ENCODE measurements around the gene GREM2. TPM values are rescaled to one million over a fixed set of nuclear protein-coding genes. Genes with fewer than 3 reads are reported as not detected.

Gene GREM2
- total RNA-seq, 1 experiment from 2014 or later = not detected

DNA sequence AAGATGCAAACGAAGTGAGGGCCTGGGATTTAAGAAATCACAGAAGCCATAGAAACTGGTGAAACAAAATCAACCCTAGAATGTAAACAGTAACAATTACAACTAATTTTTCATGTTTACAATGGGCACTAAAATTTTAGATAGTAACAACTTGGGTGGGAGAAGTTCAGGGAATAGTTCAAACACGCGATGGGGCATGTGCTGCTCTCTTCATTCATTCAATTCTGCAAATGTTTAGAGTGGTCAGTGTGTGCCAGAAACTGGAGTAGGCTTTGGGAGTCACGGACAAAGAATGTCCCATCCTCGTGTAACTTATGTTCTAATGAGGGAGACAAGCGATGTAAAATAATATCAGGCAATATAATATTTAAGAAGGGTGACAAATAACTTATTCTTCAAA is 133.4 kb downstream of the GREM2 start:
- Histone ChIP-seq H2AK5ac (ENCODE audit: insufficient read length, low read length) (no peak overlapping the region), H3K9me3 (ENCODE audit: control insufficient read depth, low read depth, low read length) (no peaks in the 10 kb centered on the region), H3K9ac (ENCODE audit: extremely low read depth, insufficient read length, low read length) (no peak overlapping the region), H3K4me1 (ENCODE audit: insufficient read depth, low read length) (no peaks in the 10 kb centered on the region), H3K56ac (ENCODE audit: insufficient read length, low read depth, low read length) (no peak overlapping the region), H4K91ac (ENCODE audit: insufficient read length, low read depth, low read length) (no peak overlapping the region), H3T11ph (ENCODE audit: low read length) (no peak overlapping the region), H3K79me2 (ENCODE audit: insufficient read depth, low read length) (no peaks in the 10 kb centered on the region), H3K23me2 (ENCODE audit: insufficient read length, low read depth, low read length, poor library complexity, severe bottlenecking) (no peaks in the 10 kb centered on the region), H3K23ac (ENCODE audit: insufficient read length, low read depth, low read length) (no peak overlapping the region), H2BK120ac (ENCODE audit: low read depth, low read length, poor library complexity, severe bottlenecking) (no peak overlapping the region), H2AFZ (ENCODE audit: low read length) (no peak overlapping the region), H2BK12ac (ENCODE audit: insufficient read length, low read depth, low read length) (no peak overlapping the region), H2BK15ac (ENCODE audit: low read depth, low read length) (no peak overlapping the region), H4K20me1 (ENCODE audit: control insufficient read depth, insufficient read depth, insufficient read length) (no peaks in the 10 kb centered on the region), H3K4ac (ENCODE audit: low read depth, low read length) (no peak overlapping the region), H4K8ac (replicated peaks; ENCODE audit: insufficient read length, low read depth, low read length) (no peak overlapping the region), H3K27me3 (ENCODE audit: insufficient read depth, low read length) (no peaks in the 10 kb centered on the region), H3K27ac (ENCODE audit: insufficient read length, low read depth, low read length) (no peak overlapping the region), H3K14ac (ENCODE audit: insufficient read depth, low read length) (no peak overlapping the region), H3K4me2 (ENCODE audit: insufficient read depth, insufficient read length, low read length) (no peak overlapping the region), H3K79me1 (ENCODE audit: insufficient read depth, low read depth, low read length, poor library complexity, severe bottlenecking) (no peaks in the 10 kb centered on the region), H4K5ac (ENCODE audit: insufficient read length, low read depth, low read length) (no peak overlapping the region), H2BK5ac (ENCODE audit: insufficient read length, low read length) (no peak overlapping the region), H3K18ac (ENCODE audit: insufficient read length, low read depth, low read length) (no peak overlapping the region), H2BK20ac (ENCODE audit: low read depth, low read length, poor library complexity, severe bottlenecking) (no peak overlapping the region)
- Mint-ChIP-seq H3K9me3 (no peaks in the 10 kb centered on the region), H3K27ac (no peak overlapping the region), H3K27me3 (ENCODE audit: low read depth) (no peaks in the 10 kb centered on the region), H3K4me3 (no peak overlapping the region), H3K4me1 (0 out of 4 replicates have a peak, but pooled peaks cover 0 to 3% of the 10 kb centered on the region in 2 experiments), H3K36me3 (ENCODE audit: insufficient read depth in 1 of 3, low read depth in 3 of 3) (no peaks in the 10 kb centered on the region)
- WGBS (ENCODE audit: extremely low coverage, insufficient read length, low lambda C conversion rate) = no CpG with 5 or more reads among the region's 6 CpGs
- no peak for DNase-seq
- TF ChIP-seq, protein P1, sequence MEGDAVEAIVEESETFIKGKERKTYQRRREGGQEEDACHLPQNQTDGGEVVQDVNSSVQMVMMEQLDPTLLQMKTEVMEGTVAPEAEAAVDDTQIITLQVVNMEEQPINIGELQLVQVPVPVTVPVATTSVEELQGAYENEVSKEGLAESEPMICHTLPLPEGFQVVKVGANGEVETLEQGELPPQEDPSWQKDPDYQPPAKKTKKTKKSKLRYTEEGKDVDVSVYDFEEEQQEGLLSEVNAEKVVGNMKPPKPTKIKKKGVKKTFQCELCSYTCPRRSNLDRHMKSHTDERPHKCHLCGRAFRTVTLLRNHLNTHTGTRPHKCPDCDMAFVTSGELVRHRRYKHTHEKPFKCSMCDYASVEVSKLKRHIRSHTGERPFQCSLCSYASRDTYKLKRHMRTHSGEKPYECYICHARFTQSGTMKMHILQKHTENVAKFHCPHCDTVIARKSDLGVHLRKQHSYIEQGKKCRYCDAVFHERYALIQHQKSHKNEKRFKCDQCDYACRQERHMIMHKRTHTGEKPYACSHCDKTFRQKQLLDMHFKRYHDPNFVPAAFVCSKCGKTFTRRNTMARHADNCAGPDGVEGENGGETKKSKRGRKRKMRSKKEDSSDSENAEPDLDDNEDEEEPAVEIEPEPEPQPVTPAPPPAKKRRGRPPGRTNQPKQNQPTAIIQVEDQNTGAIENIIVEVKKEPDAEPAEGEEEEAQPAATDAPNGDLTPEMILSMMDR (conservative IDR thresholded peaks at IDR 0.05) = no peak
